HUES6 (cell line): ENCODE data around the gene FBXO33.

ENCODE experiments used
- H3K27ac ChIP-seq: 2 replicates; pipeline ENCODE4 v1.7.0; 2013; ENCODE audit warnings: low read depth, mild to moderate bottlenecking, low read length, inconsistent platforms
- H3K27me3 ChIP-seq: 2 replicates; pipeline ENCODE4 v1.6.1; 2013; ENCODE audit warnings: low read length; ENCODE audit not compliant: control insufficient read depth, insufficient read depth
- H3K36me3 ChIP-seq: 2 replicates; pipeline ENCODE4 v1.6.1; 2013; ENCODE audit warnings: low read length; ENCODE audit not compliant: control insufficient read depth, insufficient read depth
- H3K4me1 ChIP-seq: 2 replicates; pipeline ENCODE4 v1.6.1; 2013; ENCODE audit warnings: low read length; ENCODE audit not compliant: control insufficient read depth, insufficient read depth
- H3K4me3 ChIP-seq: 2 replicates; pipeline ENCODE4 v1.5.1; 2013; ENCODE audit warnings: low read depth, low read length
- H3K9ac ChIP-seq: one replicate; pipeline ENCODE4 v1.6.1; 2013; ENCODE audit warnings: mild to moderate bottlenecking, low read length
- H3K9me3 ChIP-seq: 2 replicates; pipeline ENCODE4 v1.6.1; 2013; ENCODE audit warnings: low read depth, low read length; ENCODE audit not compliant: control insufficient read depth, insufficient read depth

The FBXO33 gene

GRCh38 chr14:39350866-39351265, 81.4 kb downstream of the FBXO33 start:
- H3K9ac ChIP-seq: no peak overlapping the region
- H3K9me3 ChIP-seq: 0 out of 2 replicates have a peak, but pooled peaks cover 5% of the 10 kb centered on the region
- H3K36me3 ChIP-seq: no peaks in the 10 kb centered on the region; the same call in 1 of the 2 replicates
- H3K27me3 ChIP-seq: no peaks in the 10 kb centered on the region
- H3K4me1 ChIP-seq: no peaks in the 10 kb centered on the region
- no peak overlapping the region for H3K4me3 ChIP-seq
- H3K27ac ChIP-seq: no peak overlapping the region
